SK-N-SH (cell line): ENCODE measurements around the gene SH3PXD2A. TPM values are rescaled to one million over a fixed set of nuclear protein-coding genes. Genes with fewer than 3 reads are reported as not detected.

Source experiments
- CTCF ChIA-PET: fragments of 300-600, 350-600 bp; formaldehyde crosslinking; extraction: SDS; loops from one replicate; lab custom pipeline; 2021; lab: Yijun Ruan, JAX
- POLR2A ChIA-PET: fragments of 350-600 bp; sonication (Branson Sonifier 250); formaldehyde crosslinking; extraction: SDS; loops from one replicate; lab custom pipeline; 2020; ENCODE audit warnings: antibody characterized with exemption, inconsistent platforms; lab: Yijun Ruan, JAX
- DNase-seq: peaks from one replicate; pipeline ENCODE4 v3.0.0; 2012
- H2AFZ ChIP-seq: fragments of 200-600 bp; sonication (generic); 2 replicates; pipeline ENCODE4 v1.8.1; 2016; ENCODE audit warnings: antibody characterized with exemption, mild to moderate bottlenecking, low read depth
- H3F3A ChIP-seq: fragments of 200-600 bp; sonication (generic); replicated peaks from 2 replicates; pipeline ENCODE3; 2016; ENCODE audit warnings: antibody characterized with exemption, mild to moderate bottlenecking; ENCODE audit not compliant: insufficient read depth
- H3K27ac ChIP-seq, 2 experiments: fragments of 200-500 bp in 1 of 2; fragments of 200-600 bp in 1 of 2; sonication (Bioruptor generic) in 1 of 2; sonication (generic), shearing (Covaris generic) in 1 of 2; 2 replicates each; pipeline versions ENCODE4 v1.5.1 to v1.6.1; 2014 to 2016; ENCODE audit warnings: low read depth in 2 of 2, inconsistent platforms in 1 of 2, low read length in 1 of 2, mild to moderate bottlenecking in 1 of 2, mixed read lengths in 1 of 2
- H3K27me3 ChIP-seq: fragments of 200-600 bp; sonication (generic), shearing (Covaris generic); 2 replicates; pipeline ENCODE4 v1.6.1; 2016; ENCODE audit warnings: mixed run types; ENCODE audit not compliant: insufficient read depth
- H3K36me3 ChIP-seq, 2 experiments: fragments of 200-500 bp in 1 of 2; fragments of 200-600 bp in 1 of 2; sonication (Bioruptor generic) in 1 of 2; sonication (generic) in 1 of 2; replicated peaks in 1 of 2; 2 replicates each; pipeline versions ENCODE3 to v1.5.1; 2014 to 2016; ENCODE audit warnings: low read length in 1 of 2, mild to moderate bottlenecking in 1 of 2; ENCODE audit not compliant: insufficient read depth in 2 of 2, control insufficient read depth in 1 of 2
- H3K4me1 ChIP-seq, 2 experiments: fragments of 200-500 bp in 1 of 2; fragments of 200-600 bp in 1 of 2; sonication (Bioruptor generic) in 1 of 2; sonication (generic), shearing (Covaris generic) in 1 of 2; 2 replicates each; pipeline versions ENCODE4 v1.5.1 to v1.6.1; 2014 to 2016; ENCODE audit warnings: low read depth in 1 of 2, low read length in 1 of 2, mixed run types in 1 of 2; ENCODE audit not compliant: insufficient read depth in 2 of 2, control insufficient read depth in 1 of 2
- H3K4me2 ChIP-seq: fragments of 200-600 bp; sonication (generic), shearing (Covaris generic); 2 replicates; pipeline ENCODE4 v1.6.1; 2017; ENCODE audit warnings: mixed run types
- H3K4me3 ChIP-seq, 2 experiments: fragments of 200-500 bp in 1 of 2; fragments of 200-600 bp in 1 of 2; sonication (Bioruptor generic) in 1 of 2; sonication (generic), shearing (Covaris generic) in 1 of 2; 2 replicates each; pipeline versions ENCODE4 v1.5.1 to v1.8.1; 2014 to 2016; ENCODE audit warnings: low read depth in 2 of 2, inconsistent platforms in 1 of 2, low read length in 1 of 2, mild to moderate bottlenecking in 1 of 2, mixed read lengths in 1 of 2, moderate library complexity in 1 of 2
- H3K79me2 ChIP-seq: fragments of 200-600 bp; sonication (generic); 2 replicates; pipeline ENCODE4 v1.8.1; 2017; ENCODE audit warnings: mild to moderate bottlenecking; ENCODE audit not compliant: insufficient read depth
- H3K9ac ChIP-seq: fragments of 200-600 bp; sonication (generic); 2 replicates; pipeline ENCODE4 v1.6.1; 2017; ENCODE audit warnings: mixed run types
- H3K9me2 ChIP-seq: fragments of 200-600 bp; sonication (generic); 2 replicates; pipeline ENCODE4 v1.6.1; 2017; ENCODE audit warnings: mixed run types
- H3K9me3 ChIP-seq: fragments of 200-600 bp; sonication (generic); 2 replicates; pipeline ENCODE4 v1.6.1; 2017; ENCODE audit warnings: mixed run types, mild to moderate bottlenecking, moderate library complexity
- H4K20me1 ChIP-seq: fragments of 200-600 bp; sonication (generic); 2 replicates; pipeline ENCODE4 v1.6.1; 2017; ENCODE audit warnings: mild to moderate bottlenecking, mixed run types; ENCODE audit not compliant: insufficient read depth
- ELF1 ChIP-seq: IDR thresholded peaks from 2 replicates; pipeline ENCODE4 v1.4.0; 2012
- EP300 ChIP-seq, 2 experiments: IDR thresholded peaks; 2 replicates each; pipeline versions ENCODE4 v1.4.0 to v1.6.1; 2012; ENCODE audit warnings: borderline replicate concordance in 1 of 2, low read depth in 1 of 2, low read length in 1 of 2
- EZH2phosphoT487 ChIP-seq: fragments of 200-600 bp; sonication (generic); IDR thresholded peaks from 2 replicates; pipeline ENCODE4 v1.6.1; 2017; ENCODE audit warnings: low read depth, mixed run types, mild to moderate bottlenecking, antibody characterized with exemption, moderate library complexity, borderline replicate concordance
- FOXJ3 ChIP-seq: sonication (generic); formaldehyde crosslinking; IDR thresholded peaks from 2 replicates; pipeline ENCODE4 v1.5.1; 2020; ENCODE audit warnings: mild to moderate bottlenecking, missing genetic modification reagents
- GABPA ChIP-seq: IDR thresholded peaks from 2 replicates; pipeline ENCODE4 v1.4.0; 2012; ENCODE audit warnings: low read depth, mild to moderate bottlenecking
- GATA2 ChIP-seq: sonication (generic); formaldehyde crosslinking; IDR thresholded peaks from 2 replicates; pipeline ENCODE4 v1.5.0; 2020; ENCODE audit warnings: mild to moderate bottlenecking, missing genetic modification reagents
- MXI1 ChIP-seq: IDR thresholded peaks from 2 replicates; pipeline ENCODE4 v1.6.1; 2012; ENCODE audit warnings: mild to moderate bottlenecking, low read depth, low read length, improper control_type of control experiment
- NFIC ChIP-seq: IDR thresholded peaks from 2 replicates; pipeline ENCODE4 v1.4.0; 2012; ENCODE audit warnings: borderline replicate concordance
- RCOR1 ChIP-seq: fragments of 150-350 bp; IDR thresholded peaks from 2 replicates; pipeline ENCODE4 v1.6.1; 2017; ENCODE audit warnings: antibody characterized with exemption, low read length
- RXRA ChIP-seq: IDR thresholded peaks from 2 replicates; pipeline ENCODE4 v1.4.0; 2012; ENCODE audit warnings: low read depth, mild to moderate bottlenecking, borderline replicate concordance
- SMC3 ChIP-seq: IDR thresholded peaks from 2 replicates; pipeline ENCODE4 v1.6.1; 2012; ENCODE audit warnings: low read depth, low read length, improper control_type of control experiment
- TAF1 ChIP-seq: IDR thresholded peaks from 2 replicates; pipeline ENCODE4 v1.6.1; 2012; ENCODE audit warnings: low read depth, mild to moderate bottlenecking, low read length, moderate library complexity, borderline replicate concordance
- TCF12 ChIP-seq: IDR thresholded peaks from 2 replicates; pipeline ENCODE4 v1.4.0; 2012
- WGBS: methylation state at CpG from one replicate; pipeline ENCODE4 v1.1.6; 2017; ENCODE audit warnings: low lambda C conversion rate; 5-methylcytosine and 5-hydroxymethylcytosine counted together
- polyA plus RNA-seq, 3 experiments: library from polyadenylated mRNA; depleted of rRNA; stranded (reverse); fragments of >200 nt; gene quantifications; 2 replicates each; pipeline ENCODE4 v1.2.3, GENCODE V29; 2012
- TF ChIP-seq, protein P1 (sequence below): IDR thresholded peaks from 2 replicates; pipeline ENCODE4 v1.6.1; 2012; ENCODE audit warnings: mild to moderate bottlenecking, low read depth, low read length, moderate library complexity
- TF ChIP-seq, protein P2 (sequence below): IDR thresholded peaks from 2 replicates; pipeline ENCODE4 v1.4.0; 2012; ENCODE audit warnings: low read depth, borderline replicate concordance

SH3PXD2A gene
- polyA plus RNA-seq, 1 of the 3 experiments (the other 2 are of a cell fraction): 2.5 TPM

DNA sequence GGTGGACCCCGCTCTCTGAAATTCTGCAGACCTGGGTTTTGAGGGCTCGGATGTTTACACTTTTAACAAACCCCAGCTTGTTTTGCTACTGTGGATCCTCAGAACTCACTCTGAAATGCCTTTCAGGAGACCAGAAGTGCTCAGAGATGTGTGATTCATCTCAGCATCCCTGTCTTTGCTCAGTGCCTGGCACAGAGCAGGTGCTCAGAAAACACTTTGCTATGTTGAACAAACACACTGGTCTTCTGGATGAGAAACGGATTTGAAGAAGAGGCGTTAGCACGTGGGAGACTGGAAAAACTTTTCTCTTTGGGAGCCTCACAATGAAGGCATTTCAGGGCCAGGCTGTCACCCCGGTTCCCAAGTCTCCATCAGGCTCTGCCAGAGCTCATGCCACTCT, 53.3 kb downstream of the SH3PXD2A start:
- Histone ChIP-seq H2AFZ (no peak overlapping the region), H3K27ac (no peak overlapping the region), H3K79me2 (no peaks in the 10 kb centered on the region), H3K9ac (no peak overlapping the region), H3K4me2 (no peak overlapping the region), H3K4me1 (peaks cover under 1 to 48% of the 10 kb centered on the region in 2 experiments; a peak in 3 of 4 replicates), H4K20me1 (0 out of 2 replicates have a peak, but pooled peaks cover 8% of the 10 kb centered on the region), H3K36me3 (no peaks in the 10 kb centered on the region), H3K9me3 (no peaks in the 10 kb centered on the region), H3K4me3 (no peak overlapping the region), H3K27me3 (no peaks in the 10 kb centered on the region), H3K9me2 (no peaks in the 10 kb centered on the region), H3F3A (no peaks in the 10 kb centered on the region)
- no peak for DNase-seq
- TF ChIP-seq ELF1: no peak
- no peak for TF ChIP-seq TCF12
- no peak for TF ChIP-seq EZH2phosphoT487
- no peak for TF ChIP-seq RCOR1
- TF ChIP-seq SMC3: no peak
- TF ChIP-seq TAF1: no peak
- TF ChIP-seq MXI1: no peak
- TF ChIP-seq, protein P1, sequence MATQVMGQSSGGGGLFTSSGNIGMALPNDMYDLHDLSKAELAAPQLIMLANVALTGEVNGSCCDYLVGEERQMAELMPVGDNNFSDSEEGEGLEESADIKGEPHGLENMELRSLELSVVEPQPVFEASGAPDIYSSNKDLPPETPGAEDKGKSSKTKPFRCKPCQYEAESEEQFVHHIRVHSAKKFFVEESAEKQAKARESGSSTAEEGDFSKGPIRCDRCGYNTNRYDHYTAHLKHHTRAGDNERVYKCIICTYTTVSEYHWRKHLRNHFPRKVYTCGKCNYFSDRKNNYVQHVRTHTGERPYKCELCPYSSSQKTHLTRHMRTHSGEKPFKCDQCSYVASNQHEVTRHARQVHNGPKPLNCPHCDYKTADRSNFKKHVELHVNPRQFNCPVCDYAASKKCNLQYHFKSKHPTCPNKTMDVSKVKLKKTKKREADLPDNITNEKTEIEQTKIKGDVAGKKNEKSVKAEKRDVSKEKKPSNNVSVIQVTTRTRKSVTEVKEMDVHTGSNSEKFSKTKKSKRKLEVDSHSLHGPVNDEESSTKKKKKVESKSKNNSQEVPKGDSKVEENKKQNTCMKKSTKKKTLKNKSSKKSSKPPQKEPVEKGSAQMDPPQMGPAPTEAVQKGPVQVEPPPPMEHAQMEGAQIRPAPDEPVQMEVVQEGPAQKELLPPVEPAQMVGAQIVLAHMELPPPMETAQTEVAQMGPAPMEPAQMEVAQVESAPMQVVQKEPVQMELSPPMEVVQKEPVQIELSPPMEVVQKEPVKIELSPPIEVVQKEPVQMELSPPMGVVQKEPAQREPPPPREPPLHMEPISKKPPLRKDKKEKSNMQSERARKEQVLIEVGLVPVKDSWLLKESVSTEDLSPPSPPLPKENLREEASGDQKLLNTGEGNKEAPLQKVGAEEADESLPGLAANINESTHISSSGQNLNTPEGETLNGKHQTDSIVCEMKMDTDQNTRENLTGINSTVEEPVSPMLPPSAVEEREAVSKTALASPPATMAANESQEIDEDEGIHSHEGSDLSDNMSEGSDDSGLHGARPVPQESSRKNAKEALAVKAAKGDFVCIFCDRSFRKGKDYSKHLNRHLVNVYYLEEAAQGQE: no peak
- CTCF ChIA-PET: interaction anchor here (1.2 to 1.7 kb wide), 4 partner anchors 12 to 89 kb away, joined by 3 to 5 read pairs (median 4); no protein-coding TSS in a partner anchor
- POLR2A ChIA-PET: no interaction called here
- 74% methylated on average over 6 of the region's 6 CpGs for WGBS

DNA sequence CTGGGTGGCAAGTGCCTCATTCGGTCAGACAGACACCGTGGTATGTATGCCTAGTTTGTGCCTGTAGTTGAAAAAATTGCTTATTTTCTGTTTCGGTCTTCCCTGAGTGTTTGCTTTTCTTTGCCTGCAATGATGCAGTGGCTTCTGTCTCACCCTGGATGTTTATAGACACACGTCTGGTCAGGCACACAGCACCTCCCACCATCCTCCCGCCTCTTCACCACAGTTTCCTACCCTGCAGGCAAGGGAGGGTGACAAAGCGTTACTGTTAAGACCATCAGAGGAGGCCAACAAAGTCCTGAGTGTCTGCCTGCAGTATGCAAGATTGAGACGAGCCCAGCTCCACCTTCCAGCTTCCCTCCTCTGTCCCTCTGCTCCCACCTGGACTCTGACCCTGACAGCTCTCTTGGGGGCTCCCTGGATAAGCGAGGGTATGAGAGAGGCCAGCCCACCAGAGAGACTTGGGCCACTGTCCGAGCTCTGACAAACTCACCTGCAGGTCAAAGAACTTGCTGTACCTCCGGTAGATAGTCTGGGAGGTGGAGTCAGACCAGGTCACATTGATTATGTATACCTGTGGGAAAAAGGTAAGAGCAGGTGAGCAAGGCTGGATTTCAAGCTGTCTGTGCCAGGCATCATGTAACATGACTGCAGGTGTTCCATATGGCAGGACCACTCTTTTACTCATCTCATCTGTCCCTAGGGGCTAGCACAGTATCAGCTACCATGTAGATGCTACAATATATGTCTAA, 54.4 kb downstream of the SH3PXD2A start:
- H3K9me2 ChIP-seq: no peaks in the 10 kb centered on the region
- H2AFZ ChIP-seq: no peak overlapping the region
- H4K20me1 ChIP-seq: 0 out of 2 replicates have a peak, but pooled peaks cover 8% of the 10 kb centered on the region
- ChIA-PET POLR2A (no interaction called here), CTCF (interaction anchor here (1.2 to 1.6 kb wide), 3 partner anchors 13 to 88 kb away, joined by 3 to 5 read pairs (median 3); no protein-coding TSS in a partner anchor)
- H3K79me2 ChIP-seq: no peaks in the 10 kb centered on the region
- TF ChIP-seq GATA2 (CRISPR knock-in tag) (no peak), NFIC (no peak), EP300 (IDR thresholded peaks at IDR 0.05; ENCODE audit: borderline replicate concordance in 1 of 2, low read depth in 1 of 2, low read length in 1 of 2) (no peak), RXRA (no peak), GABPA (no peak), FOXJ3 (CRISPR knock-in tag) (no peak), TCF12 (no peak), SMC3 (no peak)
- TF ChIP-seq, protein P2, sequence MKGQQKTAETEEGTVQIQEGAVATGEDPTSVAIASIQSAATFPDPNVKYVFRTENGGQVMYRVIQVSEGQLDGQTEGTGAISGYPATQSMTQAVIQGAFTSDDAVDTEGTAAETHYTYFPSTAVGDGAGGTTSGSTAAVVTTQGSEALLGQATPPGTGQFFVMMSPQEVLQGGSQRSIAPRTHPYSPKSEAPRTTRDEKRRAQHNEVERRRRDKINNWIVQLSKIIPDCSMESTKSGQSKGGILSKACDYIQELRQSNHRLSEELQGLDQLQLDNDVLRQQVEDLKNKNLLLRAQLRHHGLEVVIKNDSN: no peak
- no peak overlapping the region for H3K9ac ChIP-seq
- H3K4me3 ChIP-seq: no peak overlapping the region
- H3K9me3 ChIP-seq: no peaks in the 10 kb centered on the region
- no peak overlapping the region for H3K4me2 ChIP-seq
- DNase-seq: no peak
- no peak overlapping the region for H3K27ac ChIP-seq
- H3K4me1 ChIP-seq: peaks cover 8 to 42% of the 10 kb centered on the region in 2 experiments; a peak in 3 of 4 replicates
- no peaks in the 10 kb centered on the region for H3F3A ChIP-seq
- H3K27me3 ChIP-seq: no peaks in the 10 kb centered on the region
- WGBS: 85% methylated on average over 8 of the region's 10 CpGs
- H3K36me3 ChIP-seq: no peaks in the 10 kb centered on the region
